Colon (tissue), 2 donors: ENCODE data around the gene STX8.
"Not testable (repeated sequence)": the region's sequence is repeated elsewhere in the genome, so short reads cannot be mapped to it uniquely, and the experiment has no call there.

Source experiments
- FAIRE-seq: peaks from 2 replicates; lab custom pipeline; 2012; peaks lifted over from hg19 to GRCh38; lab: Jason Lieb, UNC
- donor health status: control.
- donor health status: control.

The STX8 gene

DNA sequence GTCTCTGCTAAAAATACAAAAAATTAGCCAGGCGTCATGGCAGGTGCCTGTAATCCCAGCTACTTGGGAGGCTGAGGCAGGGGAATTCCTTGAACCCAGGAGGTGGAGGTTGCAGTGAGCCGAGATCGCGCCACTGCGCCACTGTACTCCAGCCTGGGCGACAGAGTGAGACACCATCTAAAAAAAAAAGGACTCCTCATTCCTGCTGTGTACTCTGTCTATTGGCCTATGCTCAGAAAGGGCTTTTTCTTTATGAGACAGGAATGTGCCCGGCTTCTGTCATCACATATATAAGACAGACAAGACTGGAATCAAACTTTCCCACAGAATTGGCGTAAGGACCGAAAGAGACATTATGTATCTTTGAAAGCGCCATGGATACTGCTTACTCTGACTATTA, 236.1 kb downstream of the STX8 start:
- not testable (repeated sequence) for FAIRE-seq

DNA sequence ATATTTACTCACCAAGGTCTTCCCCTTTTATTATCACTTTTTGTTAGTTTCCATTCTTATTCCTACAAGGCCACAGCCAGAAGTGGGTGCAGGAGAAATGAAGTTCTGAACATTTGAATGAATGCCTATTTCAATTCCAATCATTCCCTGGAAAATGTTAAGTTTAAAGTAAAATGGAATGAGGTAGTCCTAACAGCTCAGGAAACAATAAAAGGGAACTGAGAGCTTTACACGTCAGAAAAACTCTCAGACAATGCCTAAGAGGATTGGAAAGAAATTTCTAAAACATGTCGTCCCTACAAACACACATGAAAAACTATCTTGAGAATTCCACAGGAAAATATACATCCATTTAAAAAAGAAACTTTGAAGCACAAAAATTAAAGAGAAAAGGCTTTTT, 238.8 kb downstream of the STX8 start:
- no peak for FAIRE-seq

- no peak for FAIRE-seq
Observed at GRCh38 chr17:9334536-9335446, 240.8 kb downstream of the STX8 start.

DNA sequence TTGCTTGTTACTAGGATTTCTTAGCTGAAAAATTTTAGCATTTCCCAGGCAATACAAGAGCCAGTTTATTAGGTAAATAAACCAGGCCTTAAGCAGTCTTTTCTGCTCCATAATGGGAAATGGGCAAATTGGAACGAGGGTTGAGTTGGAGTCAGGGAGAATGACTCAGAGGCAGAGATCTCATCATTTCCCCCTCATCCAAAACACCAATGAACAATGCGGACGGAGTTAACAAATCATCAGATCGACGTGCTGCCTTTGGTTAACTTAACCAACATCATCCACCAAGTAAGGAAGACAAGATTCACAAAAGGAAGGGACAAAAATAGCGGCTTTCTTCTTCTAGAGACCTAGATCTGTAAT, 243.5 kb downstream of the STX8 start:
- no peak for FAIRE-seq

GRCh38 chr17:9331279-9332131, 244.1 kb downstream of the STX8 start:
- no peak for FAIRE-seq

GRCh38 chr17:9330611-9331271, 244.9 kb downstream of the STX8 start:
- no peak for FAIRE-seq

DNA sequence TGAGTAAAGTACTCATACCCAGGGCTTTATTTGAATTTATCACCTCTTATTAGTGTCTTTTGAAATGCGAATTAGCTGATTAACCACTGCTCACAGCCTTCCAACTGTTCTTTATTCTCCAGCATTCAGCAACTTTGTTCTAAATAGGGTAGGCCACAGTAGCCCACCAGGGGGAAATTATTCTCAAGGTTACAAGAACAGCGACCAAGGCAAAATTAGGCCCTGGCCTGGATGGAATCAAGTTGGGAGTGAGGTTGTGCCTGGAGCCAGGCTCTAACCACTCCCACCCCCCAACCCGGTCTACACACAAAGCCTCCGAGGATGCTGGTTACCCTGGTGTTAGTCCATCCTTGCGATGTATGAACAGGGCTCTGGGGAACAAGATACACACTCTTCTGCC, 245.5 kb downstream of the STX8 start:
- no peak for FAIRE-seq

- FAIRE-seq = no peak
Observed at GRCh38 chr17:9329251-9329921, 246.2 kb downstream of the STX8 start.

DNA sequence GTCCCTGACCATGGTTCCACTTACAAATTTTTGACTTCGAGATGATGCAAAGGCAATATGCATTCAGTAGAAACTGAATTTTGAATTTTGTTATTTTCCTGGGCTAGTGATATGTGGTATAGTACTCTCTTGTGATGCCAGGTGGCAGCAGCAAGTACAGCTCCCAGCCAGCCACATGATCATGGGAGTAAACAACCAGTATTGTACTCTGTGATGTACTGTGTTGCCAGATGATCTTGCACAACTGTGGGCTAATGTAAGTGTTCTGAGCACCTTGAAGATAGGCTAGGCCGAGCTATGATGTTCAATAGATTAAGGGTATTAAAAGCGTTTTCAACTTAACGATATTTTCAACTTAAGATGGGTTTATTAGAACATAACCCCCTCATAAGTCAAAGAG, 250.8 kb downstream of the STX8 start:
- no peak for FAIRE-seq

DNA sequence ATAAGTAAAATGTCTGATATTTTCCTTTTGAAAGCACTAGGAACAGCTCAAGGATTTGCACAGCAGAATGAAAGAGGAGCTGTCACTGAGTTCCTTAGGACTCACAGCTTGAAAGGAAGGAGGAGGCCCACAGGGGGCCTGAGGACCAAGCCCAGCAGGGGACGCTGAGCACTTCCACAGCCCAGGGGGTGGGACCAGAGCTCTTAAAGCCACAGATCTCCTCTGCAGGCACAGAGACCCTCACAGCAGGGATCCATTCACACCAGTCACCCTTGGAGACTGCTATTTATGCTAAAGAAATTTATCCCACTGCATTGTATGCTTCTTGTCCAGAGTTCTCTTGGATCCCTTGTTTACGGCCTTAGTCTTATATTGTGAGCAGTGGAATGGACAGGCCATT, 253.3 kb downstream of the STX8 start:
- FAIRE-seq = no peak

DNA sequence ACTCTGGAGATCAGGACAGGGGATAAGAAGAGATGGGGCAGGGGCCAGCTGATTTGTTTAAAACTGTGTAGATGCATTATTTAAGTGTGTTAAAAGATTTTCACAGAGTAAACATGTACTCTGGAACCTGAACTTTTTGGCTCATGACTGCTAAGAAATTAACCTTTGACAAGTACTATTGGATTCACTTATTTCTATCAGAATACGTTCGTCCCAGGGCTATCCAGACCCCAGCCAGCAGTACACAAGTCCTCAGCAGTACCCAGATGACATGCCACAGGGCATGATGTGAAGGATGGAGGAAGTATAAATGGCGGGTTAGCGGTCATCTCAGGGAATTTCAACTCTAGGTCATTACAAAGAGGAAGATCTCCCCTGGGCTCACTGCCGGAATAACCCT, 253.7 kb downstream of the STX8 start:
- FAIRE-seq = no peak

- FAIRE-seq = no peak
Observed at GRCh38 chr17:9315360-9315759, 260.3 kb downstream of the STX8 start.

DNA sequence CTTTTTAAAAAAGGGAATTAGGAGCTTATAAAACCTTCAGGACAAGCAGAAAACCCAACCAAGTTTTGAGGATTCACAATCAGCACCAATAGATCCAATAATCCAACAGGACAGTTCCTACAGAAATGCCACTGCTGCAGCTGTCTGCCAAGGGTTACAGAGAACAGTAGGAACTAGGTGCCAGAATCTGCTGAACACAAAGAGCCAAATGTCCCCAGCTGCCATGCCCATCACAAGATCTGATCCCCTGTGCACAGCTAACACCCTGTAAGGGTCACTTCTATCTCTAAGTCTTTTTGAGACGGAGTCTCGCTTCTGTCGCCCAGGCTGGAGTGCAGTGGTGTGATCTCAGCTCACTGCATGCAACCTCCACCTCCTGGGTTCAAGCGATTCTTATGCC, 262.3 kb downstream of the STX8 start:
- no peak for FAIRE-seq

GRCh38 chr17:9309216-9309615, 266.4 kb downstream of the STX8 start:
- FAIRE-seq = no peak

DNA sequence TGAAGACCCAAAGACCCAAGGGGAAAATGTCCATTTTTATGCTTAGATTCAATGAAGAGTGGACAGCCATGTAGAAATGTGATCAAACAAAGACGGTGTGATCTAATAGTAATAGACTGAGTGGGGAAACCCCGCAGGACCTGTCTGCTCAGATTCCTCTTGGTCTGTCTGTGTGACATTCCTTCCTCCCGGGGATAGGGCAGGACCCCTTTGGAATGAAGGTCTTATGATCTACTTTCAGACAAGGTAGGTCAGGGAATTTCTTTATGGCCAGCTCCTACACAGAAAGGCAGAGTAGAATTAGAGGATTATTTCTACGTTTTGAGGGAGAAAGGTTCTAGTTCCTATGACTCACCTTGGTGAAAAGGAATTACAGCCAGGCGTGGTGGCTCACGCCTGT, 267.6 kb downstream of the STX8 start:
- no peak for FAIRE-seq

DNA sequence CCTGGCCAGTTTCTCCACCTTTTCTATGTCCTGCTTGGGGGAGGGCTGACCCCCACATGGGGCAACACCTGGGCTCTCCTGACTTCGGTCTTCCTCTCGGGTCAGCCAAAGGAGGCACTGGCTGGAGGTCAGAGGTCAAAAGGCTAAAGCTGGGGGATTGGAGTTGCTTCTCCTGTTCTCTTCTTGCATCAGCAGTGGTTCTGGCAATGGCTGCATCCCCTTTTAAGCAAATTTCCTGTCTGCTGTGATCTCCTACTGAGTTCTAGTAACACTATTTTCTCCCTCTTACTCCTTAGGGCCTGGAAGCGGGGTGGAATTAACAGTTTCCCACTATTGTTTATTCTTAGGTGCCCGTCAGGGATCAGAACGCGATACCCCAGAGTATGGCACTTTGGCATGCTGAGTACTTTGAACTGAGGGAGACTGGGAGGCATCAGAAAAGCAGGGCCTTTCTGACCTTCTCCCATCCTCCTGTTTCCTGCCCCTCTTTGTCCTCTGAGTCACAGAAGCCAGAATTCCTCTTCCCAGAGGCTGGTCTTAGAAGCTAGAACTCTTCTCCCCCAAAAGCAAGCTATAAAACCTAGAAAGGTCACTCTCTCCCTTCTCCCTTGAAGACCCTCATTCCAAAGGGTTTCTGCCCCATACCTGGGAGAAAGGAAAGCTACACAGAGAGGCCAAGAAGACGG, 268.2 kb downstream of the STX8 start:
- FAIRE-seq = no peak

- no peak for FAIRE-seq
Observed at GRCh38 chr17:9306086-9306485, 269.5 kb downstream of the STX8 start.

GRCh38 chr17:9299695-9300094, 275.9 kb downstream of the STX8 start:
- FAIRE-seq = no peak

- FAIRE-seq = no peak
Observed at GRCh38 chr17:9298776-9299295, 276.8 kb downstream of the STX8 start.

DNA sequence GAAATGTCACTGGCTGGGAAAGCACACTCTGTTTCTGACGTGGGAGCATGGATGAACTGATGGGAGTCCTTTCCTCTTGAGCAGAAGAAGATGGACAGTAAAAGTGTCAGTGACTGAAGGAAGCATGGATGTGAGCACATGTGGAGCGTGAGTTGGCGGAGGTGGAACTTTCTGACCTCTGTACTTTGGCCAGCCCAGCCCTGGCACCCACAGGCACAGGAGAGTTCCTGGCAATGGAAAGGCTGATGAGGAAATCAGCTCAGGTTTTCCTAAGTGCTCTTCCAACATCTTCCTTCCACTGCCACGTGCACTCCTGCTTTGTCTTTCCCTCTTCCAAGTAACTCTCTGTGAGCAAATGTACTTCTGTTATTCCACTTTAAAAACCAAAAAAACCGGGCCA, 277.5 kb downstream of the STX8 start:
- FAIRE-seq = no peak

GRCh38 chr17:9294661-9295210, 280.9 kb downstream of the STX8 start:
- FAIRE-seq = no peak
